Nephron (organoid): ENCODE results near the gene PLA2G4B.
"Not testable (repeated sequence)": the region's sequence is repeated elsewhere in the genome, so short reads cannot be mapped to it uniquely, and the experiment has no call there.

ENCODE experiments used
- H3K27ac Mint-ChIP-seq, 3 experiments: 2 replicates each; pipeline ENCODE4 v1.8.0; 2020; ENCODE audit warnings: mixed read lengths in 3 of 3, mild to moderate bottlenecking in 2 of 3, moderate library complexity in 1 of 3
- H3K27me3 Mint-ChIP-seq: 2 replicates; pipeline ENCODE4 v1.8.0; 2021; ENCODE audit warnings: low read depth, mild to moderate bottlenecking, moderate library complexity, mixed read lengths
- H3K36me3 Mint-ChIP-seq: 2 replicates; pipeline ENCODE4 v1.8.0; 2020; ENCODE audit warnings: low read depth, mixed read lengths
- H3K4me1 Mint-ChIP-seq: 2 replicates; pipeline ENCODE4 v1.8.0; 2020; ENCODE audit warnings: mixed read lengths
- H3K4me3 Mint-ChIP-seq, 3 experiments: 2 replicates each; pipeline ENCODE4 v1.8.0; 2020; ENCODE audit warnings: mild to moderate bottlenecking in 3 of 3, mixed read lengths in 3 of 3, moderate library complexity in 2 of 3
- H3K9me3 Mint-ChIP-seq: 2 replicates; pipeline ENCODE4 v1.8.0; 2020; ENCODE audit warnings: mixed read lengths
- CTCF ChIP-seq, 3 experiments: fragments of 200-600 bp; sonication (generic); IDR thresholded peaks; one replicate each; pipeline ENCODE4 v1.5.0; 2021; ENCODE audit warnings: antibody characterized with exemption in 3 of 3; ENCODE audit not compliant: unreplicated experiment in 3 of 3

PLA2G4B gene

GRCh38 chr15:41828807-41829141 is 9.9 kb upstream of the PLA2G4B start:
- Mint-ChIP-seq H3K27me3 (no peaks in the 10 kb centered on the region), H3K36me3 (peaks cover 10% of the 10 kb centered on the region), H3K4me3 (peak overlapping the region; percentile 88 to 96 (median 95)), H3K9me3 (no peaks in the 10 kb centered on the region), H3K27ac (peak overlapping the region; percentile 60 to 86 (median 62)), H3K4me1 (peaks cover 14% of the 10 kb centered on the region)
- no peak for TF ChIP-seq CTCF (IDR thresholded peaks at IDR 0.05; ENCODE audit: unreplicated experiment in 3 of 3)

- Mint-ChIP-seq H3K27ac (no peak overlapping the region), H3K4me3 (peak overlapping the region in 1 of 3 experiments; percentile 10), H3K27me3 (no peaks in the 10 kb centered on the region), H3K4me1 (peaks cover 14% of the 10 kb centered on the region), H3K9me3 (no peaks in the 10 kb centered on the region), H3K36me3 (peaks cover 4% of the 10 kb centered on the region)
- no peak for TF ChIP-seq CTCF (IDR thresholded peaks at IDR 0.05; ENCODE audit: unreplicated experiment in 3 of 3)
These were observed 8.5 kb upstream of the PLA2G4B start for GRCh38 chr15:41829959-41830646.

- H3K9me3 Mint-ChIP-seq, H3K36me3 Mint-ChIP-seq, H3K27me3 Mint-ChIP-seq, H3K27ac Mint-ChIP-seq: not testable (repeated sequence)
- peak overlapping the region in 1 of 3 experiments; percentile 37 for H3K4me3 Mint-ChIP-seq
- H3K4me1 Mint-ChIP-seq = peaks cover 14% of the 10 kb centered on the region
These were observed 7.4 kb upstream of the PLA2G4B start for GRCh38 chr15:41831291-41831690.

- Mint-ChIP-seq H3K4me3 (no peak overlapping the region), H3K27ac (no peak overlapping the region), H3K4me1 (peaks cover 13% of the 10 kb centered on the region), H3K27me3 (no peaks in the 10 kb centered on the region), H3K36me3 (peaks cover 10% of the 10 kb centered on the region), H3K9me3 (no peaks in the 10 kb centered on the region)
- TF ChIP-seq CTCF (IDR thresholded peaks at IDR 0.05; ENCODE audit: unreplicated experiment in 3 of 3) = no peak
These were observed 6.4 kb upstream of the PLA2G4B start for GRCh38 chr15:41832208-41832607.

- Mint-ChIP-seq H3K4me1 (peaks cover 14% of the 10 kb centered on the region), H3K27me3 (no peaks in the 10 kb centered on the region), H3K4me3 (no peak overlapping the region), H3K36me3 (peaks cover 11% of the 10 kb centered on the region), H3K27ac (no peak overlapping the region), H3K9me3 (no peaks in the 10 kb centered on the region)
- TF ChIP-seq CTCF (IDR thresholded peaks at IDR 0.05; ENCODE audit: unreplicated experiment in 3 of 3) = no peak
These were observed 5.8 kb upstream of the PLA2G4B start for GRCh38 chr15:41832875-41833274.

GRCh38 chr15:41834096-41834495 is 4.6 kb upstream of the PLA2G4B start:
- no peak overlapping the region for H3K27ac Mint-ChIP-seq
- peaks cover 11% of the 10 kb centered on the region for H3K36me3 Mint-ChIP-seq
- H3K4me1 Mint-ChIP-seq = peaks cover 5% of the 10 kb centered on the region
- H3K27me3 Mint-ChIP-seq = no peaks in the 10 kb centered on the region
- no peak overlapping the region for H3K4me3 Mint-ChIP-seq
- TF ChIP-seq CTCF (IDR thresholded peaks at IDR 0.05; ENCODE audit: unreplicated experiment in 3 of 3) = no peak
- H3K9me3 Mint-ChIP-seq = no peaks in the 10 kb centered on the region
